ENCODE results near the gene FEM1C. TPM values are rescaled to one million over a fixed set of nuclear protein-coding genes. Genes with fewer than 3 reads are reported as not detected.
"Not testable (repeated sequence)": the region's sequence is repeated elsewhere in the genome, so short reads cannot be mapped to it uniquely, and the experiment has no call there.

Gene FEM1C
- total RNA-seq, 1 experiment from 2014 or later: 10.4 TPM

DNA sequence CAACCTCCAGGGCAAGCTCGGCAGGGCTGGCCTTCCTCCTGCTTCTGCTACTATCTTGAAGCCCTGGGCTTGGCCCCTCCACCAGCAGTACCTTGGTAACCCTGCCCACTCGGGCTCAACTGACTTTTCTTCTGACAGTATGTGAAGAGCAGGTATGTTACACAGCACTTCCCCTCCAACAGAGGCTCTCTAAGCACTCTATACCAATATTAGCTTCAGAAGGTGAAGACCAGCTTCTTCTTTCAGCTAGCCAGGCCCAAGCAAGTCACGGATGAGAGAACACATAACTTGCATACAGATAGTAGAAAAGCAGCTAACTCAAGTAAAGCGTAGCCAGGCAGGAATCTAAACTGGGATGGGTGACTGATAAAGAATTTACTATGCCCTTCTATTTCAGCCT, 64.3 kb downstream of the FEM1C start:
- CTCF ChIA-PET: no interaction called here
- no peaks in the 10 kb centered on the region; the same call in 1 of the 2 replicates for H3K27me3 ChIP-seq (ENCODE audit: control insufficient read depth, insufficient read depth, low read length)
- no peak overlapping the region for H3K27ac ChIP-seq (ENCODE audit: low read length)
- DNase-seq (ENCODE audit: low read depth, low spot score): no peak
- H3K4me3 ChIP-seq (ENCODE audit: low read depth in 2 of 2, low read length in 2 of 2): no peak overlapping the region
- TF ChIP-seq CTCF (IDR thresholded peaks at IDR 0.05): no peak
- no peak for TF ChIP-seq SIN3A (IDR thresholded peaks at IDR 0.05; ENCODE audit: borderline replicate concordance, insufficient read depth, low read depth, low read length)
- TF ChIP-seq REST (IDR thresholded peaks at IDR 0.05; ENCODE audit: insufficient read depth in 1 of 2, low read depth in 2 of 2, low read length in 1 of 2): no peak
- TF ChIP-seq POLR2AphosphoS5 (IDR thresholded peaks at IDR 0.05; ENCODE audit: low read depth, low read length): no peak
- no peak for TF ChIP-seq TCF7L2 (IDR thresholded peaks at IDR 0.05; ENCODE audit: low read depth, low read length)
- in situ Hi-C loops (cut with HindIII; ENCODE audit: low pct_unique_long_range_greater_than_20kb, low sequenced_read_pairs) (no loop called here), intact Hi-C loops (cut with micrococcal nuclease; ENCODE audit: unreplicated experiment) (no loop called here)
- no peak for ATAC-seq
- no TSS peak for BruUV-seq (replicated peaks)
- POLR2A ChIA-PET: no interaction called here
- no peaks in the 10 kb centered on the region for H3K4me1 ChIP-seq (ENCODE audit: control insufficient read depth, insufficient read depth, low read length)
- no peaks in the 10 kb centered on the region for H3K36me3 ChIP-seq (ENCODE audit: control insufficient read depth, insufficient read depth, low read length)
- H3K9me3 ChIP-seq (ENCODE audit: control insufficient read depth, insufficient read depth, low read depth, low read length): no peaks in the 10 kb centered on the region

DNA sequence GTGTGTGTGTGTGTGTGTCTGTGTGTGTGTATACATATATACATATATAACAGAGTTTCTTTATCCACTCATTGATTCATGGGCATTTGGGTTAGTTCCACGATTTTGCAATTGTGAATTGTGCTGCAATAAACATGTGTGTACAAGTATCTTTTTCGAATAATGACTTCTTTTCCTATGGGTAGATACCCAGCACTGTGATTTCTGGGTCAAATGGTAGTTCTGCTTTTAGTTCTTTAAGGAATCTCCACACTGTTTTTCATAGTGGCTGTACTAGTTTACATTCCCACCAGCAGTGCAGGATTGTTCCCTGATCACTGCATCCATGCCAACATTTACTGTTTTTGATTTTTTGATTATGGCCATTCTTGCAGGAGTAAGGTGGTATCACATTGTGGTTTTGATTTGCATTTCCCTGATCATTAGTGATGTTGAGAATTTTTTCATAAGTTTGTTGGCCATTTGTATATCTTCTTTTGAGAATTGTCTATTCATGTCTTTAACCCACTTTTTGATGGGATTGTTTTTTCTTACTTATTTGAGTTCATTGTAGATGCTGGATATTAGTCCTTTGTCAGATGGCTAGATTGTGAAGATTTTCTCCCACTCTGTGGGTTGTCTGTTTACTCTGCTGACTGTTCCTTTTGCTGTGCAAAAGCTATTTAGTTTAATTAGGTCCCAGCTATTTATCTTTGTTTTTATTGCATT, 65.3 kb downstream of the FEM1C start:
- DNase-seq (ENCODE audit: low read depth, low spot score); H3K4me1 ChIP-seq (ENCODE audit: control insufficient read depth, insufficient read depth, low read length); POLR2A ChIA-PET; H3K4me3 ChIP-seq (ENCODE audit: low read depth in 2 of 2, low read length in 2 of 2); H3K27me3 ChIP-seq (ENCODE audit: control insufficient read depth, insufficient read depth, low read length); BruUV-seq (replicated peaks); in situ Hi-C loops (cut with HindIII; ENCODE audit: low pct_unique_long_range_greater_than_20kb, low sequenced_read_pairs); H3K9me3 ChIP-seq (ENCODE audit: control insufficient read depth, insufficient read depth, low read depth, low read length); H3K36me3 ChIP-seq (ENCODE audit: control insufficient read depth, insufficient read depth, low read length); intact Hi-C loops (cut with micrococcal nuclease; ENCODE audit: unreplicated experiment); H3K27ac ChIP-seq (ENCODE audit: low read length); CTCF ChIA-PET; ATAC-seq: not testable (repeated sequence)

DNA sequence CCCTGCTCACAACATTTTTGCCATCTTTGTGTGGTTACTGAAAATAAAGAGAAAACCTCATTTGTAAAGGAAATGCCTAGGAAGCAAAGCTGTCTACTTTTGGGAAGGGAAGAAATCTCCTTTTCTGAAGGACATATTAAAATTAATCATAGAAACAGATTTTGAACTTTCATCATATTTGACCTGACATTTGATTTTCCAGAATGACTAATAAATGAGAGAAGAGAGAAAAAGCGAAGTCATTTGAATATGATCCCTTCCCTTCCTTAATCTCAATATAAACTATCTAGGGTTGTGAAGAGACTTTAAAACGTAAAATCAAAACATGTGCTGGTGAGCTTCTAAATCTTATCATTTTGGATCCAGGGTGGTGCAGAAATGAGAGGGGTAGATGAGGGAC, 66.3 kb downstream of the FEM1C start:
- H3K9me3 ChIP-seq (ENCODE audit: control insufficient read depth, insufficient read depth, low read depth, low read length): no peaks in the 10 kb centered on the region
- H3K36me3 ChIP-seq (ENCODE audit: control insufficient read depth, insufficient read depth, low read length): no peaks in the 10 kb centered on the region
- no TSS peak for BruUV-seq (replicated peaks)
- H3K27ac ChIP-seq (ENCODE audit: low read length): no peak overlapping the region
- DNase-seq (ENCODE audit: low read depth, low spot score): no peak
- H3K27me3 ChIP-seq (ENCODE audit: control insufficient read depth, insufficient read depth, low read length): no peaks in the 10 kb centered on the region; the same call in 1 of the 2 replicates
- intact Hi-C loops (cut with micrococcal nuclease; ENCODE audit: unreplicated experiment) (no loop called here), in situ Hi-C loops (cut with HindIII; ENCODE audit: low pct_unique_long_range_greater_than_20kb, low sequenced_read_pairs) (no loop called here)
- H3K4me1 ChIP-seq (ENCODE audit: control insufficient read depth, insufficient read depth, low read length): no peaks in the 10 kb centered on the region
- H3K4me3 ChIP-seq (ENCODE audit: low read depth in 2 of 2, low read length in 2 of 2): no peak overlapping the region
- no peak for TF ChIP-seq REST (IDR thresholded peaks at IDR 0.05; ENCODE audit: insufficient read depth in 1 of 2, low read depth in 2 of 2, low read length in 1 of 2)
- no peak for TF ChIP-seq TCF7L2 (IDR thresholded peaks at IDR 0.05; ENCODE audit: low read depth, low read length)
- TF ChIP-seq CTCF (IDR thresholded peaks at IDR 0.05): no peak
- TF ChIP-seq POLR2AphosphoS5 (IDR thresholded peaks at IDR 0.05; ENCODE audit: low read depth, low read length): no peak
- no peak for TF ChIP-seq SIN3A (IDR thresholded peaks at IDR 0.05; ENCODE audit: borderline replicate concordance, insufficient read depth, low read depth, low read length)
- no peak for ATAC-seq
- ChIA-PET POLR2A (no interaction called here), CTCF (no interaction called here)

Data from Panc1 (cell line).